ENCODE data around the gene LRRC25. TPM values are rescaled to one million over a fixed set of nuclear protein-coding genes. Genes with fewer than 3 reads are reported as not detected.
"Not testable (repeated sequence)": the region's sequence is repeated elsewhere in the genome, so short reads cannot be mapped to it uniquely, and the experiment has no call there.

LRRC25 gene
- total RNA-seq, 1 experiment from 2014 or later = 0.12 TPM

GRCh38 chr19:18364826-18365528 lies 32.4 kb downstream of the LRRC25 start (continued):
- TF ChIP-seq ELF1 (IDR thresholded peaks at IDR 0.05; ENCODE audit: borderline replicate concordance, low read depth) (no peak; the same call in 1 of the 2 replicates), ZFX (IDR thresholded peaks at IDR 0.05) (no peak), POLR2AphosphoS5 (IDR thresholded peaks at IDR 0.05; ENCODE audit: low read depth, low read length) (peak; percentile 64; the same call in 1 of the 2 replicates), MAX (IDR thresholded peaks at IDR 0.05) (no peak; the same call in 1 of the 2 replicates)

GRCh38 chr19:18364277-18364825 lies 33.1 kb downstream of the LRRC25 start:
- H3K9me2 ChIP-seq (ENCODE audit: insufficient read depth); H3K79me2 ChIP-seq (ENCODE audit: insufficient read depth, low read length); DNase-seq (ENCODE audit: low read depth, low spot score); H2AFZ ChIP-seq (ENCODE audit: low read depth, low read length, poor library complexity, severe bottlenecking); intact Hi-C loops (cut with micrococcal nuclease); RAD21 ChIA-PET (ENCODE audit: low non-redundant PET in 1 of 2, low total read pairs in 2 of 2, uncharacterized antibody in 2 of 2, unreplicated experiment in 2 of 2); H3K36me3 ChIP-seq (ENCODE audit: control insufficient read depth in 1 of 2, insufficient read depth in 2 of 2, low read length in 2 of 2); H3K27me3 ChIP-seq (ENCODE audit: insufficient read depth, low read length); H3K9me3 ChIP-seq (ENCODE audit: control insufficient read depth in 1 of 2, insufficient read depth in 1 of 2, low read depth in 1 of 2, low read length in 2 of 2); H4K20me1 ChIP-seq (ENCODE audit: insufficient read depth): not testable (repeated sequence)
- POLR2A ChIA-PET = interaction anchor here (0.9 to 9.1 kb wide), 7 partner anchors 9 to 84 kb away, joined by 3 to 58 read pairs (median 5); partner anchors contain the start of gene GDF15
- CTCF ChIA-PET = interaction anchor here (0.7 to 1.1 kb wide), 3 partner anchors 22 to 85 kb away, joined by 3 to 5 read pairs (median 3); partner anchors contain the start of gene GDF15
- ATAC-seq = peak; percentile 34
- Histone ChIP-seq H3K4me2 (ENCODE audit: low read length) (peak overlapping the region; percentile 64), H3K9ac (ENCODE audit: low read length) (peak overlapping the region; percentile 63), H3K4me1 (ENCODE audit: control insufficient read depth in 1 of 2, insufficient read depth in 2 of 2, low read length in 2 of 2) (peaks cover 51 to 66% of the 10 kb centered on the region in 2 experiments), H3K4me3 (replicated peaks in 1 of 2; ENCODE audit: low read depth in 1 of 2, low read length in 2 of 2) (peak overlapping the region in 1 of 2 experiments; percentile 22; a peak in 2 of 4 replicates), H3K27ac (ENCODE audit: low read depth, low read length) (peak overlapping the region; percentile 99)
- TSS peak; percentile 98 for BruUV-seq (replicated peaks)

- ChIA-PET POLR2A (interaction anchor here (0.9 to 9.1 kb wide), 3 partner anchors 22 to 83 kb away, joined by 3 to 58 read pairs (median 4); partner anchors contain the start of gene GDF15), CTCF (interaction anchor here (1.1 kb wide), 1 partner anchor 35 kb away, joined by 3 read pairs; no protein-coding TSS in a partner anchor), RAD21 (ENCODE audit: low non-redundant PET in 1 of 2, low total read pairs in 2 of 2, uncharacterized antibody in 2 of 2, unreplicated experiment in 2 of 2) (interaction anchor here in 1 of 2 experiments (0.5 kb wide), 1 partner anchor 12 kb away, joined by 4 read pairs; no protein-coding TSS in a partner anchor)
- no peaks in the 10 kb centered on the region for H3K27me3 ChIP-seq (ENCODE audit: insufficient read depth, low read length)
- no peak for ATAC-seq
- no peak for DNase-seq (ENCODE audit: low read depth, low spot score)
- H3K9me3 ChIP-seq (ENCODE audit: control insufficient read depth in 1 of 2, insufficient read depth in 1 of 2, low read depth in 1 of 2, low read length in 2 of 2) = no peaks in the 10 kb centered on the region
- no peaks in the 10 kb centered on the region for H3K9me2 ChIP-seq (ENCODE audit: insufficient read depth)
- peaks cover 51 to 65% of the 10 kb centered on the region in 2 experiments for H3K4me1 ChIP-seq (ENCODE audit: control insufficient read depth in 1 of 2, insufficient read depth in 2 of 2, low read length in 2 of 2)
- no peaks in the 10 kb centered on the region for H3K79me2 ChIP-seq (ENCODE audit: insufficient read depth, low read length)
- intact Hi-C loops (cut with micrococcal nuclease) = no loop called here
- no peak overlapping the region for H3K4me3 ChIP-seq (replicated peaks in 1 of 2; ENCODE audit: low read depth in 1 of 2, low read length in 2 of 2)
- H3K4me2 ChIP-seq (ENCODE audit: low read length) = peak overlapping the region; percentile 64; the same call in 1 of the 2 replicates
- H3K27ac ChIP-seq (ENCODE audit: low read depth, low read length) = peak overlapping the region; percentile 99
- TF ChIP-seq ZFX (IDR thresholded peaks at IDR 0.05) = no peak
- TF ChIP-seq EZH2 (IDR thresholded peaks at IDR 0.05) = no peak
- no peak for TF ChIP-seq MAX (IDR thresholded peaks at IDR 0.05)
- TF ChIP-seq ATF3 (IDR thresholded peaks at IDR 0.05) = no peak
- no peak for TF ChIP-seq RAD21 (IDR thresholded peaks at IDR 0.05; ENCODE audit: low read depth)
- TF ChIP-seq TCF7L2 (IDR thresholded peaks at IDR 0.05; ENCODE audit: borderline replicate concordance, extremely low read depth, insufficient read depth, insufficient read length) = no peak
- no peaks in the 10 kb centered on the region for H4K20me1 ChIP-seq (ENCODE audit: insufficient read depth)
- H3K36me3 ChIP-seq (ENCODE audit: control insufficient read depth in 1 of 2, insufficient read depth in 2 of 2, low read length in 2 of 2) = no peaks in the 10 kb centered on the region
- H3K9ac ChIP-seq (ENCODE audit: low read length) = peak overlapping the region; percentile 63; the same call in 1 of the 2 replicates
- no peak overlapping the region for H2AFZ ChIP-seq (ENCODE audit: low read depth, low read length, poor library complexity, severe bottlenecking)
- no TSS peak for BruUV-seq (replicated peaks)
Observed at GRCh38 chr19:18363787-18364186, 33.6 kb downstream of the LRRC25 start.
